Measurements from ENCODE around the gene COL18A1. TPM values are rescaled to one million over a fixed set of nuclear protein-coding genes. Genes with fewer than 3 reads are reported as not detected.
A peak's percentile ranks its signal among the peaks of the same experiment; 100 is the strongest.

The COL18A1 gene
- total RNA-seq, 1 experiment from 2014 or later: 676 TPM

DNA sequence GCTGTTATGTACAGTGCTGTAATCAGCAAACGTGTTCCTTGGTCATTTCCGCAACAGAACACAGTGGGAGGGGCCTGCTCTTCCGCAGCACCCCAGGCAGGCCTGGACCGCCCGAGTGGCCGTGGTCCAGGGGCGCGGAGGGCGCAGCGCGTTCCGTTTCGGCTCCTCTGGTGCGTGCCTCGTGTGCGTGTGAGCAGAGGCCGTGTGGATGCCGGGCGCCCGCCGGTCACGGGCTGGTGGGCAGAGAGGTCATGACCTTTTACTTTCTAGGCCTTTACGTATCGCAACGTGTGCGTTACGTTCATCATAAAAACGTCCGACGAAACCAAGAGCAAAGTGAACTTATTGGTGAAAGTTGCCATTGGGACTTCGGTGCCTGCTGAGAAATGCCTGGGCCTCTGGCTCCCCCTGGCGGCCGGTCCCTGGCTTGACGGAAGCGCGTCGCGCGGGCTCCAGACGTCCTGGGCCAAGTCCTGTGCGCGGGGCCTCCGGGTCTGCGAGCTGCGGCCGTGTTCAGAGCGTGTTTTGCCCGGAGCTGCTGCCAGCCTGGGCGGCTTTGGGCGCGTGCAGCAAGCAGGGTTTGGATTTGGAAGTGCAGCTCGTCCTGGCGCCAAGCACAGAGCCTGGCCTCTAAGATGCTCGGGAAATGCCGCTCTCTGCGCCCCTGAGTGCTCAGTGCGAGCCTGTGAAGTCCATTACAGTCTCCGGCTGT is 34.4 kb downstream of the COL18A1 start:
- Histone ChIP-seq H3K9me3 (ENCODE audit: control insufficient read depth, insufficient read depth, low read depth, low read length) (no peaks in the 10 kb centered on the region), H3K4me3 (ENCODE audit: low read depth in 2 of 2, low read length in 2 of 2) (0 out of 4 replicates have a peak overlapping the region, but pooled peaks of 1 of the 2 experiments have one; percentile 20)
- BruUV-seq (replicated peaks): no TSS peak

DNA sequence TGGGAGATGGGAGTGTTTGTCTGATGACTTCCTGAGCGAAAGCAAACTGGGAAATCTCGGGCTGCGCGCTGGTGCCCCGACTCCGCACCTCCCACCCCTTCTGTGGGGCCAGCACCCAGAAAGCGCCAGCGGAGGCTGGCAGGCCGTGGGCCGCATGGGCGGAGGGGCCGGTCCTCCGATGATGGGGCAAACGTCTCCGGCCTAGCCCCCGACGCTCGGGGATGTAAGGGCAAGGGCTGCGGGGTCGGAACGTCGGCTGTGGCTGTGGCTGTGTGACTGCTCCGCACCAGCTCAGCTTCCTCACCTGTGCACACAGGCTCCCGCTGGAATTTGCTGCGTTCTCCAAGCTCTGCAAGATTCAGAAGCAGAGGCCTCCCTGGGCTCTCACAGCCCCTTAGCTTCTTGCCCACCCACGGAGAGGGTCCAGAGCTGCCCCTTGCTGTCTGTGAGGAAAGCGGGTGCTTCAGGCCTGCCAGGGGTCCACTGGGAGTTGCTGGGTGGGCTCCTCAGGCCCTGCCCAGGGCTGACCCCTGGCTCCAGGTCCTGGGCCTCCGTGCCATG is 35.0 kb downstream of the COL18A1 start:
- in situ Hi-C loops (cut with HindIII; ENCODE audit: low pct_unique_long_range_greater_than_20kb, low sequenced_read_pairs) (no loop called here), intact Hi-C loops (cut with micrococcal nuclease; ENCODE audit: unreplicated experiment) (no loop called here)
- no TSS peak for BruUV-seq (replicated peaks)
- no peak for ATAC-seq
- Histone ChIP-seq H3K9me3 (ENCODE audit: control insufficient read depth, insufficient read depth, low read depth, low read length) (no peaks in the 10 kb centered on the region), H3K4me1 (ENCODE audit: control insufficient read depth, insufficient read depth, low read length) (peaks cover 45% of the 10 kb centered on the region), H3K4me3 (ENCODE audit: low read depth in 2 of 2, low read length in 2 of 2) (no peak overlapping the region), H3K36me3 (ENCODE audit: control insufficient read depth, insufficient read depth, low read length) (no peaks in the 10 kb centered on the region), H3K27me3 (ENCODE audit: control insufficient read depth, insufficient read depth, low read length) (no peaks in the 10 kb centered on the region), H3K27ac (ENCODE audit: low read length) (peak overlapping the region; percentile 89)
- POLR2A ChIA-PET: interaction anchor here (0.8 kb wide), 1 partner anchor 120 kb away, joined by 8 read pairs; no protein-coding TSS in a partner anchor
- no peak for DNase-seq (ENCODE audit: low read depth, low spot score)
- CTCF ChIA-PET: interaction anchor here (0.6 kb wide), 1 partner anchor 131 kb away, joined by 3 read pairs; no protein-coding TSS in a partner anchor
- TF ChIP-seq TCF7L2 (IDR thresholded peaks at IDR 0.05; ENCODE audit: low read depth, low read length) (no peak), POLR2AphosphoS5 (IDR thresholded peaks at IDR 0.05; ENCODE audit: low read depth, low read length) (no peak), SIN3A (IDR thresholded peaks at IDR 0.05; ENCODE audit: borderline replicate concordance, insufficient read depth, low read depth, low read length) (no peak)
- TF ChIP-seq, protein P1, sequence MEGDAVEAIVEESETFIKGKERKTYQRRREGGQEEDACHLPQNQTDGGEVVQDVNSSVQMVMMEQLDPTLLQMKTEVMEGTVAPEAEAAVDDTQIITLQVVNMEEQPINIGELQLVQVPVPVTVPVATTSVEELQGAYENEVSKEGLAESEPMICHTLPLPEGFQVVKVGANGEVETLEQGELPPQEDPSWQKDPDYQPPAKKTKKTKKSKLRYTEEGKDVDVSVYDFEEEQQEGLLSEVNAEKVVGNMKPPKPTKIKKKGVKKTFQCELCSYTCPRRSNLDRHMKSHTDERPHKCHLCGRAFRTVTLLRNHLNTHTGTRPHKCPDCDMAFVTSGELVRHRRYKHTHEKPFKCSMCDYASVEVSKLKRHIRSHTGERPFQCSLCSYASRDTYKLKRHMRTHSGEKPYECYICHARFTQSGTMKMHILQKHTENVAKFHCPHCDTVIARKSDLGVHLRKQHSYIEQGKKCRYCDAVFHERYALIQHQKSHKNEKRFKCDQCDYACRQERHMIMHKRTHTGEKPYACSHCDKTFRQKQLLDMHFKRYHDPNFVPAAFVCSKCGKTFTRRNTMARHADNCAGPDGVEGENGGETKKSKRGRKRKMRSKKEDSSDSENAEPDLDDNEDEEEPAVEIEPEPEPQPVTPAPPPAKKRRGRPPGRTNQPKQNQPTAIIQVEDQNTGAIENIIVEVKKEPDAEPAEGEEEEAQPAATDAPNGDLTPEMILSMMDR (IDR thresholded peaks at IDR 0.05): no peak
- TF ChIP-seq, protein P2, sequence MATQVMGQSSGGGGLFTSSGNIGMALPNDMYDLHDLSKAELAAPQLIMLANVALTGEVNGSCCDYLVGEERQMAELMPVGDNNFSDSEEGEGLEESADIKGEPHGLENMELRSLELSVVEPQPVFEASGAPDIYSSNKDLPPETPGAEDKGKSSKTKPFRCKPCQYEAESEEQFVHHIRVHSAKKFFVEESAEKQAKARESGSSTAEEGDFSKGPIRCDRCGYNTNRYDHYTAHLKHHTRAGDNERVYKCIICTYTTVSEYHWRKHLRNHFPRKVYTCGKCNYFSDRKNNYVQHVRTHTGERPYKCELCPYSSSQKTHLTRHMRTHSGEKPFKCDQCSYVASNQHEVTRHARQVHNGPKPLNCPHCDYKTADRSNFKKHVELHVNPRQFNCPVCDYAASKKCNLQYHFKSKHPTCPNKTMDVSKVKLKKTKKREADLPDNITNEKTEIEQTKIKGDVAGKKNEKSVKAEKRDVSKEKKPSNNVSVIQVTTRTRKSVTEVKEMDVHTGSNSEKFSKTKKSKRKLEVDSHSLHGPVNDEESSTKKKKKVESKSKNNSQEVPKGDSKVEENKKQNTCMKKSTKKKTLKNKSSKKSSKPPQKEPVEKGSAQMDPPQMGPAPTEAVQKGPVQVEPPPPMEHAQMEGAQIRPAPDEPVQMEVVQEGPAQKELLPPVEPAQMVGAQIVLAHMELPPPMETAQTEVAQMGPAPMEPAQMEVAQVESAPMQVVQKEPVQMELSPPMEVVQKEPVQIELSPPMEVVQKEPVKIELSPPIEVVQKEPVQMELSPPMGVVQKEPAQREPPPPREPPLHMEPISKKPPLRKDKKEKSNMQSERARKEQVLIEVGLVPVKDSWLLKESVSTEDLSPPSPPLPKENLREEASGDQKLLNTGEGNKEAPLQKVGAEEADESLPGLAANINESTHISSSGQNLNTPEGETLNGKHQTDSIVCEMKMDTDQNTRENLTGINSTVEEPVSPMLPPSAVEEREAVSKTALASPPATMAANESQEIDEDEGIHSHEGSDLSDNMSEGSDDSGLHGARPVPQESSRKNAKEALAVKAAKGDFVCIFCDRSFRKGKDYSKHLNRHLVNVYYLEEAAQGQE (IDR thresholded peaks at IDR 0.05; ENCODE audit: insufficient read depth in 1 of 2, low read depth in 2 of 2, low read length in 1 of 2): no peak

More for the DNA sequence above, 34.4 kb downstream of the COL18A1 start:
- intact Hi-C loops (cut with micrococcal nuclease; ENCODE audit: unreplicated experiment): no loop called here
- H3K4me1 ChIP-seq (ENCODE audit: control insufficient read depth, insufficient read depth, low read length): peaks cover 47% of the 10 kb centered on the region
- no peaks in the 10 kb centered on the region for H3K36me3 ChIP-seq (ENCODE audit: control insufficient read depth, insufficient read depth, low read length)
- peak overlapping the region; percentile 89 for H3K27ac ChIP-seq (ENCODE audit: low read length)
- TF ChIP-seq, protein P1 (IDR thresholded peaks at IDR 0.05): peak; percentile 91
- TF ChIP-seq TCF7L2 (IDR thresholded peaks at IDR 0.05; ENCODE audit: low read depth, low read length): no peak
- DNase-seq (ENCODE audit: low read depth, low spot score) (no peak), ATAC-seq (peak; percentile 67)
- CTCF ChIA-PET: interaction anchor here (0.6 kb wide), 1 partner anchor 130 kb away, joined by 3 read pairs; no protein-coding TSS in a partner anchor
- POLR2A ChIA-PET: no interaction called here
- no peaks in the 10 kb centered on the region for H3K27me3 ChIP-seq (ENCODE audit: control insufficient read depth, insufficient read depth, low read length)
- in situ Hi-C loops (cut with HindIII; ENCODE audit: low pct_unique_long_range_greater_than_20kb, low sequenced_read_pairs): no loop called here

Measured in Panc1 (cell line).